NCI-H460 (cell line): ENCODE data around the gene PROB1. TPM values are rescaled to one million over a fixed set of nuclear protein-coding genes. Genes with fewer than 3 reads are reported as not detected.
"Not testable (repeated sequence)": the region's sequence is repeated elsewhere in the genome, so short reads cannot be mapped to it uniquely, and the experiment has no call there.

Source experiments
- DNase-seq: peaks from one replicate; pipeline ENCODE4 v3.0.0-alpha.2; 2016; ENCODE audit warnings: low read depth; ENCODE audit errors: extremely low read depth
- total RNA-seq: library from RNA; depleted of rRNA; stranded (reverse); fragments of >200 nt; shearing (Covaris generic); gene quantifications from 2 replicates; pipeline ENCODE4 v1.2.3, GENCODE V29; 2014

Gene PROB1
- total RNA-seq, 1 experiment from 2014 or later: 1.5 TPM

DNA sequence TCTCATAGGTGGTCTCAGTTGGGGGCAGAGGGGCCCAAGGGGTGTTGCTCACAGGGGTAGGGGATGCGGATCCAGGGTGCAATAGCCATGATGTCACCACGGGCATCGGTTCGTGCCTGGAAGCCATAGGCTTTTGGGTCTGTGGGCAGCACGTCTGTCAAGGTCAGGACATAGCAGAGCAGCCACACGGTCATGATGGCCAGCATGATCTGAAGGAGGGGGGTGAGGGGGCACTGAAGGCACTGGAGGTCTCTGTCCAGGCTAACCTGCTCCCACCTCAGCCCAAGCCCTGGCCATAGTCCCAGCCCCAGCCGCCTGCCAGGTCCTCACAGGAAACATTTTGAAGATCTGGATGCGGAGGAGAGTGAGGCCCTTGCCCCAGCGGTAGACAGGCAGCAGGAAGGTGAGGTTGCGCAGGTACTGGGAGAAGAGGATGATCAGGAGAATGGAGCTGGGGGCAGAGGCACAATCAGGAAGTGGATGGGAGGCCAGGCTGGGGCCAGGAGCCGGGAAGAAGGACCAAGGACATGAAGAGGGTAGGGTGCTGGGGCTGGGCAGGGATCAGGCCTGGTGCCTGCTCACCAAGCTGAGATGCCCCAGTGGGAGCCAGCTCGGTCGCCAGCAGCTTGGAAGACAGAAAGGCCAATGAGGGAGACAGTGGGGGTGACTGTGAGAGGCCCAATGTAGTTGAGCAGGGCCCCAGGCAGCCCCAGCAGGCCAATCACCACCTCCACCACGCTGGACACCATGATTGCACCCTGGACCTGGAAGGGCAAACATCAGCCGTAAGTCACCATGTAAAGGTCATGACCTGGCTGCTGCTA lies 15.1 kb downstream of the PROB1 start:
- DNase-seq: no peak

DNA sequence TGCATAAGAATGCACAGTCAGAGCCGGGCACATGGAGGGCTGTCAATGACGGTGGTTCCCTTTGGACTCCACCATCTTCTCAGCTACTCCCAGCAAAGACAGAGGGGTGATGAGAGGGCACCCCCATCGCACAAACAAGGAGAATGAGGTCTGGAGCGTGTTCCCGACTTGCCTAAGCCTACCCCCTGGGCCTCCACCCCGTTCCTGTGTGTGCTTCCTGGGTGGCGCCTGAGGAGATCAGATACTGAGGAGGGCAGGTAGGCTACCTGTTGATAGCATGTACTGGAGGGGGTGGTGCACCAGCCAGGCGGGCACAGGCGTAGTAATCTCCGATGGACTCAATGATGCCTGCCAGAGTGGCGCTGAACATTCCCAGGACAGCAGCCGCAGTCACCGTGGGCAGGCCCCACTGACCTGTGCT lies 16.0 kb downstream of the PROB1 start:
- DNase-seq: no peak

DNA sequence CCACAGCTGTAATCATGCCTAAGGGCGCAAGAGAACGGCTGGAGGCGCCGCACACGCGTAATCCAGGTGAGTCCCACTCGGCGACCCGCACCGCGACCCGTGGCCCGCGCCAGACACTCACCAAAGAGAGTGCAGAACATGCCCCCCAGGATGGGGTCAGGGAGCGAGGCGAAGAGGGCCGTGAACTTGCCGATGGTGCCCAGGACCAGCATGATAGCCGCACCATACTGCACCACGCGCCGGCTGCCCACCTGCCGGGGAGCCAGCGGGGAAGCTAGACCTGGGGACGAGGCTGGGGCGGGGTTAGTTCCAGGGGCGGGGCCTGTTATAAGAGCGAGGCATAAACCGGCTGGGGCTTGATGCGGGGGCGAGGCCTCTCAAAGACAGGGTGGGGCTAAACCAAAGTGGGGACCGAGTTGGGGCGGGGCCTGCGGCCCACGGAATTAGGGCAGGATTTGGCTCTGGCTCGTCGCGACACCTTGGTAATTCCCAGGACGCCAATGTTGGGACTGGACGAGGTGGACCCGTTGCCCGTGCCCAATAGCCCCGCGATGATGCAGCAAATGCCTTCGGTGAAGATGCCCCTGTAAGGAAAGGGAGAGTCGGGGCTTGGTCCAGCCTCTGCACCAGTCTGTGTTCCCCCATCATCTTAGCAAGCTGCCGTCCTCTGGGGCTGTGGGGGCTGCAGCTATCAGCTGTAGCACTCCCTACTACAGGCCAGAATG lies 16.6 kb downstream of the PROB1 start:
- no peak for DNase-seq

GRCh38 chr5:139377226-139377625 lies 17.7 kb downstream of the PROB1 start:
- DNase-seq: no peak

DNA sequence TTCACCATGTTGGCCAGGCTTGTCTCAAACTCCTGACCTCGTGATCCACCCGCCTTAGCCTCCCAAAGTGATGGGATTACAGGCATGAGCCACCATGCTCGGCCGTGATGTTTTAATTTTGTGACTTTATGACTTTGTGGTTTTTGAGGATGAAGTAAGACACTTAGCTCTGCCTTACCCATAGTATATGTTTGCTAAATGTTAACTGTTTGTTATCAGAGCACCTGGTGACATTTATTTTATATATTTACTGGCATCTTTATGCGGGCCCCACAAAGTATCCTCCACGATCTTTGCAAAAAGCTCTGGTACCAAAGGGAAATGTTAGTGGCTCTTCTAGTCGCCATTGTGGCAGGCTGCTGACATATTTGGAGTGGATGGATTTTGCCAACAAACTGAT lies 18.5 kb downstream of the PROB1 start:
- DNase-seq: no peak

DNA sequence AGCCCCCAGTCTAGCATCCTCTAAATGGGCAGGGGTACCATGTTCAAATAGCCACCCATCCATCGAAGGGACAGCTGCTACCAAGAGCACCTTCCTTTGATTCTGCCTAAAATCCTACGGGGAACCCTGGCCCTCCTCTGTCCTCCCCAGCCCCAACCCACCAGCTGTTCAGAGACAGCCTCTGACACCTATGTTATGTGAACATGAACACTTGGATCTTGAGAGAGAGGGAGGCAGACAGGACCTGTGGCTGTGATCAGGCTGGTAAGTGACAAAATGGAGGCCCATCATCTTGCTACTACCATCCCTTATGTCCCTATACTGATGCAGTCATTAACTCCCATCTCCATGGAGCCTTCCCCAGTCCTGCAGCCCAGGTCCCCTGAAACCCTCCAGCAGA lies 20.0 kb downstream of the PROB1 start:
- DNase-seq: no peak

- DNase-seq: no peak
Measured at GRCh38 chr5:139371482-139372435, 23.1 kb downstream of the PROB1 start.

- no peak for DNase-seq
Measured at GRCh38 chr5:139369181-139369580, 25.7 kb downstream of the PROB1 start.

DNA sequence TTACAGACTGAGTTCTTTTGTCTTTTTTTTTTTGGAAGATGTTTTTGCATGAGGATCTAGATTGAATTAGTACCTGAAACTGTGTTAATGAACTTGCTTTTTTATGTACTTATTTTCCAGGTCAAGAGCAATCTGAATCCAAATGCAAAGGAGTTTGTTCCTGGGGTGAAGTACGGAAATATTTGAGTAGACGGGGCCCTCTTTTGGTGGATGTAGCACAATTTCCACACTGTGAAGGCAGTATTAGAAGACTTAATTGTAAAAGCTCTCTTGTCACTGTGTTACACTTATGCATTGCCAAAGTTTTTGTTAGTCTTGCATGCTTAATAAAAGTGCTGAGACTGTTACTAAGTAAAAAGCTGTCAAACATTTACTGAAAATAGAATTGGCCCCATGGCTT lies 26.3 kb downstream of the PROB1 start:
- DNase-seq: no peak

- DNase-seq: no peak
Measured at GRCh38 chr5:139364466-139364865, 30.4 kb downstream of the PROB1 start.

DNA sequence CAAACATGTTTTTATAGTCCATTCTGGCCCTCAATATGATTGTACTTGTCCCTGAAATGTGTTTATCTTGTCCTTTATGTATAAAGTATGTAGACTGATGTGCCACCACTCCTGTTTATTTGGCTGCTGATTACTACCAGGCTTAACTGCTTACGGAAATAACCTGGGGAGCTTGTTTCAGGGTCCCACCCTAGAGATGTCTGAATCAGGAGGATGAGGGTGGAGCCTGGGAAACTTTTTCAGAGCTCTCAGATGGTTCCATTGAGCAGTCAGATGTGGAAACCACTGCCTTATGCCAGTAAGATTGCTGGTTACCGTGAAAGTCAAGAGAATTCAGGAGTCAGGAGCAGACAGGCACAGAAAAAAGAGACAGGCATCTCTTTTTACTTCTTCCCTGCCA lies 31.0 kb downstream of the PROB1 start:
- DNase-seq: no peak

GRCh38 chr5:139361835-139362429 lies 33.0 kb downstream of the PROB1 start:
- DNase-seq: no peak

DNA sequence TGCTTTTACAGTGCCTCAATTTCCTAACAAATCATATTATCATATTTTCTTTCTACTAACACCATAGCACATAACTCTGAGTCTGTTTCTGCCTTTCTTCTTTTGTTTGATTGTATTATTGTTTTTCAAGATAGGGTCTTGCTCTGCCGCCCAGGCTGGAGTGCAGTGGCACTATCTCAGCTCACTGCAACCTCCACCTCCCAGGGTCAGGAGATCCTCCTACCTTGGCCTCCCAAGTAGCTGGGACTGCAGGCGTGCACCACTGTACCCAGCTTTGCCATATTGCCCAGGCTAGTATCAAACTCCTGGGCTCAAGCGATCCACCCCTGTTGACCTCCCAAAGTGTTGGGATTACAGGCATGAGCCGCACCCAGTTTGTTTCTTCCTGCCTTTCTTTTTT lies 34.5 kb downstream of the PROB1 start:
- no peak for DNase-seq

DNA sequence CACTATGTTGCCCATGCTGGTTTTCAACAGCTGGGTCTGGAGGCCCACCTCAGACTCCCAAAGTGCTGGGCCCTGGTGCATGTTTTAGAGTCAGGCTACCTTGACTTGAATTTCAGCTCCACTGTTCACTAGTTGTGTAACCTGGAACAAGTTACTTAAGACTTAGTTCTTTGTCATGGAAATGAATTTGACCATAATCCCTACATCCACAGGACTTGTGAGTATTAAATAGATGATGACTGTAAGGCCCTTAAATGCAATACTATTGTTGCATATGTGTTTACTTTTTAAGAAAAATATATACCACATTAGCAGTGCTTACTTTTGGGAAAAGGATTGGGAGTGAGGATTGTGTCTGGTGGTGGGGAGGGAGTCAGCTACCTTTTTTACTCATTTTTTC lies 36.8 kb downstream of the PROB1 start:
- no peak for DNase-seq

GRCh38 chr5:139355900-139356299 lies 39.0 kb downstream of the PROB1 start:
- DNase-seq: not testable (repeated sequence)

GRCh38 chr5:139354186-139354585 lies 40.7 kb downstream of the PROB1 start:
- DNase-seq: no peak

DNA sequence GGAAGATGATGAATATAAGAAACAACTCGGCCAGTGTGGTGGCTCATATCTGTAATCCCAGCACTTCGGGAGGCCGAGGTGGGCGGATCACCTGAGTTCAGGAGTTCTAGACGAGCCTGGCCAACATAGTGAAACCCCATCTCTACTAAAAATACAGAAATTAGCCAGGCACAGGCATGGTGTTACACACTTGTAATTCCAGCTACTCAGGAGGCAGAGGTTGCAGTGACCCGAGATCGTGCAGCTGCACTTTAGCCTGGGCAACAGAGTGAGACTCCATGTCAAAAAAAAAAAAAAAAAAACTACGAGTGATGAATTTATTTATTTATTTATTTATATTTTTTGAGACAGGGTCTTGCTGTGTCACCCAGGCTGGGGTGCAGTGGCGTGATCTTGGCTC lies 47.0 kb downstream of the PROB1 start:
- not testable (repeated sequence) for DNase-seq

DNA sequence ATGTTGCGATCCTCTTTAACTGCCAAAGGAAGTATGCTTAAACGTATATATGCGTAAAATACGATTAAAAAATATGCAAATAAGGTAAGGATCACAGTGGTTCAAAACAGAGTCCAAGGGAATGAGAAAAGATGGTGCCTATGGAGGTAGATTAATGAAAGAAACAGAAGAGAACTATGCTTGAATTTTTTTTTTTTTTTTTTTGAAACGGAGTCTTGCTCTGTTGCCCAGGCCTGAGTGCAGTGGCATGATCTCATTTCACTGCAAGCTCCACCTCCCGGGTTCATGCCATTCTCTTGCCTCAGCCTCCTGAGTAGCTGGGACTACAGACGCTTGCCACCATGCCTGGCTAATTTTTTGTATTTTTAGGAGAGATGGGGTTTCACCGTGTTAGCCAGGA lies 49.5 kb downstream of the PROB1 start:
- not testable (repeated sequence) for DNase-seq

DNA sequence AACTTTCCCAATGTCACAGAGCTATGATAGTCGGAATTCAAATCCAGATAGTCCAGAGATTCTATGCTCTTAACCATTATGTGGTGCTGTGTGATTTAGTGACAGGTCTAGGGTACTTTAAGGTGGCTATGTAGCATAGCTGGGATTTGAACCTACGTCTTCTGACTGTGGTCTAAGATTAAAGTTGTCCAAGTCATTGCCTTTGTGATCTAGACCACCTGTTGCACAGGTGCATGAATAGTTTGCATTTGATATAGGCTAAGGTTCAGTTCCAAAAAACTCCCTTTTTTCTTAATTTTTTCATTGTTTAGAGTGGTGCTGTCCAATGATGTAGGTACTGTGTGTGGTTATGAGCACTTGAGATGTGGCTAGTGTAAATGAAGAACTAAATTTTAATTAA lies 50.7 kb downstream of the PROB1 start:
- no peak for DNase-seq

GRCh38 chr5:139343476-139343875 lies 51.4 kb downstream of the PROB1 start:
- DNase-seq: no peak

DNA sequence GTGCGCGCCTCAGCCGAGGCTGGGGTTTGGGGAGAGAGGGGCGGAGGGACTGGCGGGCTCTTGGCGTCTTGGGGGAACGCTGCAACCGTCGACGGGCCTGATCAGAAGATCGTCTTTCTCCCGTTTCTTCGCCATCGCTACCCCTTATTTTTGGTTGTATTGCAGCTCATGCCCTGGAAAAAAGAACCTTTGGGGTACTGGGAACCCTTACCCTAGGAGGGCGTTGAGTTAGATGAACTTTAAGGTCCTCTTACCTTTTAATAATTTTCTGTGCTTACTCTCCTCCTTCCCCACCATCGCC lies 52.5 kb downstream of the PROB1 start:
- DNase-seq: no peak
